Hepatocyte (in vitro differentiated cells): ENCODE data around the gene AGAP1.

Source experiments
- CTCF ChIP-seq: fragments of 200-600 bp; sonication (generic); IDR thresholded peaks from 2 replicates; pipeline ENCODE4 v1.5.1; 2016; ENCODE audit warnings: antibody characterized with exemption, mild to moderate bottlenecking; ENCODE audit not compliant: poor library complexity
- EZH2 ChIP-seq: fragments of 200-600 bp; sonication (generic); IDR thresholded peaks from 2 replicates; pipeline ENCODE4 v1.6.1; 2016; ENCODE audit warnings: antibody characterized with exemption, mild to moderate bottlenecking, borderline replicate concordance
- EZH2phosphoT487 ChIP-seq: fragments of 200-600 bp; sonication (generic); IDR thresholded peaks from one replicate; pipeline ENCODE4 v1.6.1; 2018; ENCODE audit warnings: antibody characterized with exemption, mild to moderate bottlenecking, low read depth, moderate library complexity; ENCODE audit not compliant: unreplicated experiment, severe bottlenecking

GRCh38 chr2:235860871-235861270 lies 367.0 kb downstream of the AGAP1 start:
- TF ChIP-seq CTCF (no peak), EZH2phosphoT487 (no peak), EZH2 (no peak)
